ENCODE results near the gene OSBPL3.

OSBPL3 gene

GRCh38 chr7:24816868-24817267 lies 163.1 kb downstream of the OSBPL3 start:
- TF ChIP-seq POLR2AphosphoS5 (IDR thresholded peaks at IDR 0.05; ENCODE audit: low read depth, low read length) (no peak), POLR2A (IDR thresholded peaks at IDR 0.05; ENCODE audit: low read depth, low read length) (no peak), TAF1 (IDR thresholded peaks at IDR 0.05; ENCODE audit: low read depth, low read length) (no peak)
- no peak for FAIRE-seq
- no peak for DNase-seq (ENCODE audit: insufficient read length, low spot score)

GRCh38 chr7:24812305-24812945 lies 167.6 kb downstream of the OSBPL3 start:
- FAIRE-seq: no peak
- no peak for DNase-seq (ENCODE audit: insufficient read length, low spot score)
- no peak for TF ChIP-seq POU2F2 (IDR thresholded peaks at IDR 0.05; ENCODE audit: low read depth, low read length)
- TF ChIP-seq TAF1 (IDR thresholded peaks at IDR 0.05; ENCODE audit: low read depth, low read length): no peak
- no peak for TF ChIP-seq PAX5 (IDR thresholded peaks at IDR 0.05; ENCODE audit: insufficient read depth, low read length, severe bottlenecking)
- no peak for TF ChIP-seq POLR2AphosphoS5 (IDR thresholded peaks at IDR 0.05; ENCODE audit: low read depth, low read length)
- no peak for TF ChIP-seq SPI1 (IDR thresholded peaks at IDR 0.05; ENCODE audit: low read depth, low read length)
- no peak for TF ChIP-seq POLR2A (IDR thresholded peaks at IDR 0.05; ENCODE audit: low read depth, low read length)

GRCh38 chr7:24808518-24808917 lies 171.5 kb downstream of the OSBPL3 start:
- no peak for FAIRE-seq
- DNase-seq (ENCODE audit: insufficient read length, low spot score): no peak
- TF ChIP-seq POU2F2 (IDR thresholded peaks at IDR 0.05; ENCODE audit: low read depth, low read length) (no peak), PAX5 (IDR thresholded peaks at IDR 0.05; ENCODE audit: insufficient read depth, low read length, severe bottlenecking) (no peak)

- no peak for TF ChIP-seq POU2F2 (IDR thresholded peaks at IDR 0.05; ENCODE audit: low read depth, low read length)
- no peak for TF ChIP-seq POLR2AphosphoS5 (IDR thresholded peaks at IDR 0.05; ENCODE audit: low read depth, low read length)
- TF ChIP-seq TAF1 (IDR thresholded peaks at IDR 0.05; ENCODE audit: low read depth, low read length): no peak
- TF ChIP-seq POLR2A (IDR thresholded peaks at IDR 0.05; ENCODE audit: low read depth, low read length): no peak
- no peak for TF ChIP-seq PAX5 (IDR thresholded peaks at IDR 0.05; ENCODE audit: insufficient read depth, low read length, severe bottlenecking)
- TF ChIP-seq SPI1 (IDR thresholded peaks at IDR 0.05; ENCODE audit: low read depth, low read length): no peak
- FAIRE-seq: no peak
- no peak for DNase-seq (ENCODE audit: insufficient read length, low spot score)
Measured at GRCh38 chr7:24802300-24802699, 177.7 kb downstream of the OSBPL3 start.

- no peak for TF ChIP-seq POLR2A (IDR thresholded peaks at IDR 0.05; ENCODE audit: low read depth, low read length)
- TF ChIP-seq TAF1 (IDR thresholded peaks at IDR 0.05; ENCODE audit: low read depth, low read length): no peak
- no peak for TF ChIP-seq POLR2AphosphoS5 (IDR thresholded peaks at IDR 0.05; ENCODE audit: low read depth, low read length)
- TF ChIP-seq PAX5 (IDR thresholded peaks at IDR 0.05; ENCODE audit: insufficient read depth, low read length, severe bottlenecking): no peak
- TF ChIP-seq POU2F2 (IDR thresholded peaks at IDR 0.05; ENCODE audit: low read depth, low read length): no peak
- no peak for TF ChIP-seq SPI1 (IDR thresholded peaks at IDR 0.05; ENCODE audit: low read depth, low read length)
- FAIRE-seq: no peak
- no peak for DNase-seq (ENCODE audit: insufficient read length, low spot score)
Measured at GRCh38 chr7:24801883-24802282, 178.1 kb downstream of the OSBPL3 start.

- DNase-seq (ENCODE audit: insufficient read length, low spot score) (no peak), FAIRE-seq (peak; percentile 35)
- TF ChIP-seq TAF1 (IDR thresholded peaks at IDR 0.05; ENCODE audit: low read depth, low read length) (no peak), PAX5 (IDR thresholded peaks at IDR 0.05; ENCODE audit: insufficient read depth, low read length, severe bottlenecking) (no peak), SPI1 (IDR thresholded peaks at IDR 0.05; ENCODE audit: low read depth, low read length) (no peak), POLR2A (IDR thresholded peaks at IDR 0.05; ENCODE audit: low read depth, low read length) (no peak), POU2F2 (IDR thresholded peaks at IDR 0.05; ENCODE audit: low read depth, low read length) (no peak), POLR2AphosphoS5 (IDR thresholded peaks at IDR 0.05; ENCODE audit: low read depth, low read length) (no peak)
Measured at GRCh38 chr7:24800667-24801066, 179.3 kb downstream of the OSBPL3 start.

- TF ChIP-seq SPI1 (IDR thresholded peaks at IDR 0.05; ENCODE audit: low read depth, low read length) (no peak), POLR2A (IDR thresholded peaks at IDR 0.05; ENCODE audit: low read depth, low read length) (no peak), POU2F2 (IDR thresholded peaks at IDR 0.05; ENCODE audit: low read depth, low read length) (no peak), POLR2AphosphoS5 (IDR thresholded peaks at IDR 0.05; ENCODE audit: low read depth, low read length) (no peak), PAX5 (IDR thresholded peaks at IDR 0.05; ENCODE audit: insufficient read depth, low read length, severe bottlenecking) (no peak), TAF1 (IDR thresholded peaks at IDR 0.05; ENCODE audit: low read depth, low read length) (no peak)
Measured at GRCh38 chr7:24800073-24800472, 179.9 kb downstream of the OSBPL3 start.

GRCh38 chr7:24799506-24799905 lies 180.5 kb downstream of the OSBPL3 start:
- TF ChIP-seq TAF1 (IDR thresholded peaks at IDR 0.05; ENCODE audit: low read depth, low read length) (no peak), POU2F2 (IDR thresholded peaks at IDR 0.05; ENCODE audit: low read depth, low read length) (no peak), POLR2A (IDR thresholded peaks at IDR 0.05; ENCODE audit: low read depth, low read length) (no peak), SPI1 (IDR thresholded peaks at IDR 0.05; ENCODE audit: low read depth, low read length) (no peak), POLR2AphosphoS5 (IDR thresholded peaks at IDR 0.05; ENCODE audit: low read depth, low read length) (no peak), PAX5 (IDR thresholded peaks at IDR 0.05; ENCODE audit: insufficient read depth, low read length, severe bottlenecking) (no peak)
- FAIRE-seq (no peak), DNase-seq (ENCODE audit: insufficient read length, low spot score) (no peak)

More at GRCh38 chr7:24800073-24800472, 179.9 kb downstream of the OSBPL3 start:
- FAIRE-seq (no peak), DNase-seq (ENCODE audit: insufficient read length, low spot score) (no peak)

- no peak for DNase-seq (ENCODE audit: insufficient read length, low spot score)
- FAIRE-seq: no peak
- TF ChIP-seq SPI1 (IDR thresholded peaks at IDR 0.05; ENCODE audit: low read depth, low read length) (no peak), PAX5 (IDR thresholded peaks at IDR 0.05; ENCODE audit: insufficient read depth, low read length, severe bottlenecking) (no peak), POU2F2 (IDR thresholded peaks at IDR 0.05; ENCODE audit: low read depth, low read length) (no peak), POLR2AphosphoS5 (IDR thresholded peaks at IDR 0.05; ENCODE audit: low read depth, low read length) (no peak), POLR2A (IDR thresholded peaks at IDR 0.05; ENCODE audit: low read depth, low read length) (no peak), TAF1 (IDR thresholded peaks at IDR 0.05; ENCODE audit: low read depth, low read length) (no peak)
Measured at GRCh38 chr7:24798261-24798660, 181.7 kb downstream of the OSBPL3 start.

GRCh38 chr7:24797270-24797669 lies 182.7 kb downstream of the OSBPL3 start:
- no peak for FAIRE-seq
- no peak for DNase-seq (ENCODE audit: insufficient read length, low spot score)
- TF ChIP-seq TAF1 (IDR thresholded peaks at IDR 0.05; ENCODE audit: low read depth, low read length): no peak
- TF ChIP-seq POU2F2 (IDR thresholded peaks at IDR 0.05; ENCODE audit: low read depth, low read length): no peak
- TF ChIP-seq SPI1 (IDR thresholded peaks at IDR 0.05; ENCODE audit: low read depth, low read length): no peak
- TF ChIP-seq POLR2AphosphoS5 (IDR thresholded peaks at IDR 0.05; ENCODE audit: low read depth, low read length): no peak
